HG02763 (cell line): Measurements from ENCODE around the gene NPHS1.
"Not testable (repeated sequence)": the region's sequence is repeated elsewhere in the genome, so short reads cannot be mapped to it uniquely, and the experiment has no call there.

Experiments used
- ATAC-seq: cut with Tn5 transposase; IDR thresholded peaks from one replicate; pipeline ENCODE4 v1.9.1; 2021; ENCODE audit warnings: mild to moderate bottlenecking, moderate library complexity; ENCODE audit not compliant: unreplicated experiment

Gene NPHS1

DNA sequence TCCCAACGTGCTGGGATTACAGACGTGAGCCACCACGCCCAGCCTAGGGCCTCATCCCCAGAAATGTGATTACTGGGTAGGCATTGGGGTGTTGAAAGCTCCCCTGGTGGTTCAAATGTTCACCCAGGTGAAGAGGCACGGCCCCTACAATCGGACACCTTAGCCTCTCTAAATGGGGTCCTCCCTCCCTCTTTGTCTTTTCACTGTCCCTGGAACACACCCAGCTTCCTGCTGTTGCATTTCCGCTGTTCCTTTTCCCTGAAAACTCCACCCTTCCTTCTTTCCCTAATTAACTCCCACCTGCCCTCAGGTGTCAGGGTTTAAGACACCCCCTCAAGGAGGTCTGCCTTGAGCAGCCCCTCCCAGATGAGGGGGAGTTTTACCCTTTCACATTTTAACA is 36.0 kb downstream of the NPHS1 start:
- ATAC-seq, result no peak

DNA sequence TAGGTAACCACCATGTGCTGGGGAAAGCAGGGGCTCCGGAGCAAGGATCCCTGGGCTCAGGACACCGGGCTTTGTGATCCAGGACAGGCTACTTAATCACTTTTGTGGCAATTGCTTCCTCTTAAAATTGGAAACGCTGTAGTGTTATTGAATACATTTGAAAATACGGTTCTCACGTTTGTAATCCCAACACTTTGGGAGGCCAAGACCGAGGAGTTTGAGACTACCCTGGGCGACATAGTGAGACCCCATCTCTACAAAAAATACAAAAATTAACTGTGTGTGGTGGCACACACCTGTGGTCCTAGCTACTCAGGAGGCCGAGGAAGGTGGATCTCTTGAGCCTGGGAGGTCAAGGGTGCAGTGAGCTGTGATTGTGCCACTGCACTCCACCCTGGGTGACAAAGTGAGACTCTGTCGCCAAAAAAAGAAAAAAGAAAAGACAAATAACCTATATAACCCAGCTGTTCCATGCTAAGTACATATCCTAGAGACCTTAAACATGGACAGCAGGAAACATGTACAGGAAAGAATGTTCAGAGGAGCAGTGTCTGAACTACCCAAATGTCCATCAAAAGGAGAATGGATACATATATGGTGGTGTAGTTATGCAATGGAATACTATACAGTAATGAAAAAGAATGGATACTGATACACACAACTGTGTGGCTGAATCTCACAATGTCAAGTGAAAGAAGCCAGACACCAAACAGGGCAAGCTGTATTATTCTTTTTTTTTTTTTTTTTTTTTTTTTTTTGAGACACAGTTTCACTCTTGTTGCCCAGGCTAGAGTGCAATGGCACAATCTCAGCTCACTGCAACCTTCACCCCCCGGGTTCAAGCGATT is 39.0 kb downstream of the NPHS1 start:
- ATAC-seq, result no peak

DNA sequence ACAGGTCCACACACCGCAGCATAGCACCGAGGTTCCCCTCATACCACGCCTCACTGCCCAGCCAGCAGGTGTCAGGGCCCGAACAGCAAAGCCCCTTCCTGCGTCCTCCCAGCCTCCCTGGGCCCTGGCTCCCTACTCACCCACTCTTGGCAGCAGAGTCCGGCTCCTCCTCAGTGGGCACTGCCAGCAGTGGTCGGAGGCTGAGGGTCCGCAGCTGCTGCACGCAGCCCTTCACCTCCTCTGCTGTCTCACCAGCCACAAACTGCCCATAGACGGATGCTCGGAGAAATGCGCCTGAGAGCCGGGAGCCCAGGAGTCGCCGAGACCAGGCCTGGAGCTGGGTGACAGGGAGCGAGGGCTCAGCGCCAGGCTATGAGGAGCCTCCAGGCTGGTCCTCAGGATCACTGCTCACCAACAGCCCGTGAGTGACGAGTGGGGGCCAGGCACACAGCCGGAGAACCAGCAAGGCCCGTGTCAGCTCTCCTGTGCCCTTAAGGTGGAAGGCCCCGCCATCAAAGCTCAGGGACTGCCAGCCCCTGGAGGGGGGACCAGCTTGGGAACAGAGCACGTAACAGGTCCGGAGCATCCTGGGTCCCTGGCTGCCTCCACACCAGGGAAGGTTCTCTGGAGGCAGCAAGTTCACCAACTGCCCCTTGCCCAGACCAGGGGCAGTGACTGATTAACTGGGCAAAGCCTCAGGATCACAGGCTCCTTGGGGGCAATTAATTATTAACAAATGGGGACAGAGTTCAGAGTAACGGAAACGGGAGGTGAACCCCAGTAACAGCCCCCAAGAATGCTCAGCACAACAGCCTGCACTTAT is 39.9 kb downstream of the NPHS1 start, which contains the start of gene PRODH2:
PRODH2 (minus strand) TSS at position 626 of the 823 bp plus-strand sequence; CDS start at position 586, 40 bp downstream.
- ATAC-seq, result no peak

- ATAC-seq, result no peak
Measured at GRCh38 chr19:35811317-35812219, 40.7 kb downstream of the NPHS1 start.

- ATAC-seq, result no peak
Measured at GRCh38 chr19:35807633-35808032, 44.7 kb downstream of the NPHS1 start.

- no peak for ATAC-seq
Measured at GRCh38 chr19:35806597-35806996, 45.7 kb downstream of the NPHS1 start.

DNA sequence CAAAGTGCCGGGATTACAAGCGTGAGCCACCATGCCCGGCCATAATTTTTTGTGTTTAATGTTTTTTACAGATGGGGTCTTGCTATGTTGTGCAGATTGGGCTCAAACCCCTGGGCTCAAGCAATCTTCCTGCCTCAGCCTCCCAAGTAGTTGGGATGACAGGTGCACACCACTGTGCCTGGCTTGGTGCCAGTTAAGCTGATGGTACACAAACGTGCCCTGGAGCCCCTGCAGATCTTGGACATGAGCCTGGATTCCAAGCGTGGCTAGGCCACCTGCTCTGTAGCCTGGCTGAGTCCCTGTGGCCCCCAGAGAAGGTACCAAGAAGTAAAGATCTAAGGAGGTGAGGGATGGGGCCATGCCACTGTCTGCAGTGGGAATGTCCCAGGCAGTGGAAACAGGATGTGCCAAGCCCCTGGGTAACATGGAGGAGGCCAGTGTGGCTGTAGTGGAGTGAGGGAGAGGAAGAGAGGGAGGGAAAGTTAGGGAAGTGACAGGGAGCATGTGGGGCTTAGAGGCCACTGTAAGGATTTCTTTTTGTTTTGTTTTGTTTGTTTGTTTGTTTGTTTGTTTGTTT is 46.7 kb downstream of the NPHS1 start:
- no peak for ATAC-seq

DNA sequence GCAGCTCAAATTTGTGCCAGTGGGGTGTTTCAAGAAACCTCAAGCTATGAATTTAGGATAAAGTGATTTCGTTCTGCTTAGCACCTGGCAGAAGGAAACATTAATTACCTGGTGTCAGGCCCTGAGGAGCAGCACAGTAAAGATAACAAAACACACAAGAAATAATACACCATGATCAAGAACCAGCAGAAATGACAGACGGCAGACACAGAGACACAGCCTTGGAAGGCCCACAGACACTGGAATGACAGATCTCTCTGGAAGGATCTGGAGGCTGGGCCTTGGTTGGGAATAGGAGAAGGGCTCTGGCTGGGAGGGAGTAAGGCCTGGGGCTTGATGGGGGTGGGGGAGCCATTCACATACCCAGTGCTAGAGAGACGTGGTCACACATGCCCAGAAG is 50.5 kb downstream of the NPHS1 start:
- ATAC-seq, result no peak

- no peak for ATAC-seq
Measured at GRCh38 chr19:35797663-35798062, 54.6 kb downstream of the NPHS1 start.

DNA sequence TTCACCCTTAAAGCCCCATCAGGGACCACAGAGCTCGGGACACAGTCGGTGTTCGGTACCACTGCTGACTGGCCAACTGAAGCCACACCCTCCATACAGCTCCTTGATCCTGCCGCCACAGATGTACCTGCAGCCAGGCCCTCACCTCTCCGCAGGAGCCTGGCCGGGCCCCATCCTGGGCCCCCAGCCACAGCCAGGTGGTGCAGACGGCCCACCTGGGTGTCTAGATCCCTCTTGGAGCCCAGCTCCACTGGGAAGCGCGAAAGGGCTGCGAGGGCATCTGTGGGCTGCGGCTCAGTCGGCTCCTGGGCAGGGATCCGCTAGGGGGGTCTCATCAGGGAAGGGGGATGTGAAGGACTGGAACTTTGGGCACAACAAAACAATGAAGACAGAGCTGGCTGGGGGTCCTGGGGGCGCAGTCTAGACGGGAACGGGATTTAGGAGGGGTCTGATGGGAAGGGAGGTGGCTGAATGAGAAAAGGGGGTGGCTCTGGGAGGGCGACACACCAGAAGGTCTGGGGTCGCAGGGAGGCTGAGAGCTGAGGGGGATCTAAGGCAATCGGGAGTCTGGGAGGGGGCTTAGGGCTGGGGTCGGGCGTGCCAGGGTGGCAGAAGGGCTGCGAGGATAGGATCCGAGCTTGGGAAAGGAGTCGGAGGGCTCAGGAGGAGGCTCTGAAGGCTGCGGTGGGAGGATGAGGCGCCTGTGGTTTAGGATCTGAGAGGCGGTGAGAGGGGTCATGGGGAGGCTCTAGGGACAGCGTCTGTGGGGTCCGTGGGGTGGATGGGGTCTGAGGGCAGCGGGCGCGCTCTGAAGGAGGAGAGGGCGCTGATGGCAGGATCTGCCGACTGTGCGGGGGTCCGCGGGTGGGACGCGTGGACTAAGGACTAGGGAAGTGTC is 55.4 kb downstream of the NPHS1 start:
- ATAC-seq, result no peak

DNA sequence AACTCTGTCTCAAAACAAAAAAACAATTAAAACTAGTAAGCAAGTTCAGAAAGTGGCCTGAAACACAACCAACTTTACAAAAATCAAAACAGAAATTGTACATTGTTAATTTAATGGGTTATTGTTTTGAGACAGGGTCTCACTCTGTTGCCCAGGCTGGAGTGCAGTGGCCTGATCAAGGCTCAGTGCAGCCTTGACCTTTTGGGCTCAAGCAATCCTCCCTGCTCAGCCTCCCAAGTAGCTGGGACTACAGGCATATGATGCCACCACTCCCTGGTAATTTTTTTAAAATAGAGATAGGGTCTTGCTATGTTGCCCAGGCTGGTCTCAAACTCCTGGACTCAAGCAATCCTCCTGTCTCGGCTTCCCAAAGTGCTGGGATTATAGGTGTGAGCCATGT is 56.7 kb downstream of the NPHS1 start:
- not testable (repeated sequence) for ATAC-seq

GRCh38 chr19:35793381-35794165 is 58.7 kb downstream of the NPHS1 start:
- ATAC-seq, result no peak

DNA sequence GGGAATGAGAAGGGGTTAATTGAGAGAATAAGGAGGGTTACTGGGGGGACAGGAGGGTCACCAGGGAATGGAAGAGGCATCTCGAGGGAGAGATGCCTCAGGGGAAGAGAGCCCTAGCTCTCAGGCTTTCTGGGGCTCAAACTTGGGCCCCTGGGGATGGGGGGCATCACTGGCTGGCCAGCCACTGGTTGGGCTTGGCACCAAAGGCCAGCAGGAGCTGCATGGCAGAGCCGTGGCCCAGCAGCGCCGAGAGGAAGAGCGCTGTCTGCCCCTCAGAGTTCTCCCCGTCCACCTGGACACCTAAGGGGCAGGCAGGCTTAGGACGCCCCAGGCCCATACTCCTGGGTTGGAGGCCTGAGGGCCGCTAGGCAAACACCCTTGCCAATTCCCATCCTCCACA is 59.4 kb downstream of the NPHS1 start:
- ATAC-seq, result no peak

- ATAC-seq, result no peak
Measured at GRCh38 chr19:35792312-35792711, 60.0 kb downstream of the NPHS1 start.

DNA sequence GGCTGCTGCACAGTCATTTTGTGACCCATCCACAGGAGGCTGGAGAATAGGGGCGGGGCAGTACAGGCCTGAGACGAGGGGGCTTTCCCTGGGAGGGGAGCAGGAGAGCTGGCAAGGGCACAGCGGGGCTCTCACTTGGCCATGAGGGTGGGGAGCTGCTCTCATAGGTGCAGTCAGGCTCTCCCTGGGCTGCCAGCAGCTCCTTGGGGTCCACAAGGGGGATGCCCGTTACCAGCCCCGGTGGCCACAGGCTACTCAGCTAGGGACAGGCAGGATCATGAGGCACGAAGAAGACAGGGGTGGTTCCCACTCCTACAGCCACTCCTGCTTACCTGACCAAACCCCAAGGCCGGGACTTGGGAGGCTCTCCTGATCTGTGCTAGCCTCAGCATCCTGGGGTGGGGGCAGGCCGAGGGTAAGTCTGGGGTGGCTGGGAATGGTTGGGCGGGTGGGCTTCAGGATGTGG is 60.5 kb downstream of the NPHS1 start:
- ATAC-seq, result no peak

DNA sequence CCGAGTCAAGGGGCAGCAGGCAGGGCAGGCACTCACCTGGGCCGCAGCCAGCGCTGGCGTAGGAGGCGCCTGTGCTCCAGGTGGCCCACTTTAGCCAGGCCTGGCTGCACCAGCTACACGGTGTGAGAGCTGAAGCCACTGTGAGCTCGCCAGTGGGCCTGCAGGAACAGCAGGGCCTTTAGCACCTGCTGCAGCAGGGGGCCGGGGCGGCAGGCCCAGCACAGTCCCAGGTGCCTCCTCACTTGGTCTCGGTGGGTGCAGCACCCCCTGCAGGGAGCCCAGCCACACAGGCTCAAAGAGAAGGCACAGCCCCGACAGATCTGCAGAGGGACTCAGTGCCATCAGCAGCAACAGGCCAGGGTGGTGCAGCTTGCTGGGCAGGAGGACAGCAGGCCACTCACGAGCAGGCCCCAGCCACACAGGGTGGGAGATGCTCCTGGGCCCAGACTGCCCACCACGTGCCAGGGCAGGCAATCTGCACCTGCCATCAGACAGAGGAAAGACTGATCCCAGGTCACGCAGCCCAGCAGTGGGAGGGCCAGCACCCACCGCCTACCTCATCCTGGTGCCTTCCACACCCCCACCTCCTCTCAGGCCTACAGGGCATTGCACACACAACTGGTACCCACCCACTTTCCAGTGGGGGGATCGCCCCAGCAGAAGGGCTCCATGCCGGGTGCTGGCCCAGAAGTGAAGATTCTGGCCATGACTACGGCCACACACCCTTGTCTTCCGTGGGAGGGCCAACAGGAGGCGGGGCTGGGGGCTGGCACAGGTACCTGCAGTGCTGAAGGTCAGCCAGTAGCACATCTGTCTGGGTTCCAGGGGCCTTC is 61.1 kb downstream of the NPHS1 start:
- ATAC-seq, result no peak

DNA sequence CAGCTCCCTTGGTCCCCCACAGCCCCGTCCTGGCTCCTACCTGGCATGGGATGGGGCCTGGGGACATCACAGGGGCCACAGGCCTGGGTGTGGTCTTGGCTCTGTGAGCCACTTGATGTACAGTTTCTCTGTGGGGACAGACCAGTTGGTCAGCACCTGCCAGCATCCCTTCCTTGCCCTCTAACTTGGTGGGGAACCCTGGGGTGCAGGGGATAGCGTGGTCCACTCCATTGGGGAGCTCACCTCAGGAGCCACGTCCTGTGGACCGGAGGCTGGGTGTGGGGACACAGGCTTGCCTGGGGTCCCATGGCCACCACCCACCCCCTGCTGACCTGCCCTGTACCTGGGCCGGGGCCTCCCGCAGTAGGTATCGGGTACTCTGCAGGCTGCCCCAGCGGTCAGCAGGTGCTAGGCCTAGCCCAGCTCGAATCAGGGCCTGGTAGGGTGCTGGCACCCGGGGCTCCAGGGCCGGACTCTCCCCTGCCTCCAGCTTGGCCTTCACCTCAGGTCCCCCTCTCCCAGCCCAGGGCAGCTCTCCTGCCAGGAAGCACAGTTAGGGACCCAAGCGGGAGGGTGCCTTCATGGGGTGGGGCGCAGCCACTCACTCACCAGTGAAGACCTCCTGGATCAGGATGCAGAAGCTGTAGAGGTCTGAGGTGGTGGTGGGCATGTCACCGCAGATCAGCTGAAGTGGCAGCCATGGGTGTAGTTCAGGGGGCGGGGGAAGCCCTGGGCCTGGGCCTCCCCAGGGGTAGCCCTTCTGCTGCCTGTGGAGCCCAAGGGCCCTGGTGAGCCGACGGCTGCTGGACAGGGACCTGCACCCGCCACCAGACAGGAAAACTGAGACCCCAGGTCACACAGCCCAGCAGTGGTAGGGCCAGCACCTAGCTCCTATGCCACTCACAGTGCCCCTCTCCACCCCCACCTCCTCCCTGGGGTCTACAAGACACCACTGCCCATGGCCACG is 62.0 kb downstream of the NPHS1 start:
- ATAC-seq, result no peak
